Activated naive CD4-positive, alpha-beta T cell treated with anti-CD3 and anti-CD28 coated beads for 36 hours (primary cell): ENCODE measurements around the gene C20orf204. TPM values are rescaled to one million over a fixed set of nuclear protein-coding genes. Genes with fewer than 3 reads are reported as not detected.
A peak's percentile ranks its signal among the peaks of the same experiment; 100 is the strongest.

Source experiments
- CTCF ChIA-PET: fragments of 350-600 bp; sonication (Branson Sonifier 250); formaldehyde crosslinking; loops from one replicate; lab custom pipeline; 2021; ENCODE audit warnings: antibody characterized with exemption; lab: Charles Lee
- DNase-seq: peaks from one replicate; pipeline ENCODE4 v3.0.0-alpha.2; 2020
- H3K27ac Mint-ChIP-seq: one replicate; pipeline ENCODE4 v1.8.0; 2021; ENCODE audit warnings: mild to moderate bottlenecking, mixed read lengths
- H3K27me3 Mint-ChIP-seq: one replicate; pipeline ENCODE4 v1.8.0; 2021; ENCODE audit warnings: low read depth, mixed read lengths
- H3K36me3 Mint-ChIP-seq: one replicate; pipeline ENCODE4 v1.8.0; 2021; ENCODE audit warnings: low read depth, mixed read lengths
- H3K4me1 Mint-ChIP-seq: one replicate; pipeline ENCODE4 v1.8.0; 2021; ENCODE audit warnings: low read depth, mixed read lengths
- H3K4me3 Mint-ChIP-seq: one replicate; pipeline ENCODE4 v1.8.0; 2021; ENCODE audit warnings: mild to moderate bottlenecking, moderate library complexity, mixed read lengths
- H3K9me3 Mint-ChIP-seq: one replicate; pipeline ENCODE4 v1.8.0; 2021; ENCODE audit warnings: mixed read lengths
- intact Hi-C: fragments of 100-400 bp; cut with micrococcal nuclease; formaldehyde crosslinking; loops from one replicate; pipeline ENCODE4 v1.15.1; 2023
- total RNA-seq, 2 experiments: library from RNA; stranded (reverse); gene quantifications; one replicate each; pipeline ENCODE4 v1.2.3, GENCODE V29; 2021

The C20orf204 gene
- total RNA-seq, 2 experiments from 2014 or later, result 1.1 to 1.7 TPM

DNA sequence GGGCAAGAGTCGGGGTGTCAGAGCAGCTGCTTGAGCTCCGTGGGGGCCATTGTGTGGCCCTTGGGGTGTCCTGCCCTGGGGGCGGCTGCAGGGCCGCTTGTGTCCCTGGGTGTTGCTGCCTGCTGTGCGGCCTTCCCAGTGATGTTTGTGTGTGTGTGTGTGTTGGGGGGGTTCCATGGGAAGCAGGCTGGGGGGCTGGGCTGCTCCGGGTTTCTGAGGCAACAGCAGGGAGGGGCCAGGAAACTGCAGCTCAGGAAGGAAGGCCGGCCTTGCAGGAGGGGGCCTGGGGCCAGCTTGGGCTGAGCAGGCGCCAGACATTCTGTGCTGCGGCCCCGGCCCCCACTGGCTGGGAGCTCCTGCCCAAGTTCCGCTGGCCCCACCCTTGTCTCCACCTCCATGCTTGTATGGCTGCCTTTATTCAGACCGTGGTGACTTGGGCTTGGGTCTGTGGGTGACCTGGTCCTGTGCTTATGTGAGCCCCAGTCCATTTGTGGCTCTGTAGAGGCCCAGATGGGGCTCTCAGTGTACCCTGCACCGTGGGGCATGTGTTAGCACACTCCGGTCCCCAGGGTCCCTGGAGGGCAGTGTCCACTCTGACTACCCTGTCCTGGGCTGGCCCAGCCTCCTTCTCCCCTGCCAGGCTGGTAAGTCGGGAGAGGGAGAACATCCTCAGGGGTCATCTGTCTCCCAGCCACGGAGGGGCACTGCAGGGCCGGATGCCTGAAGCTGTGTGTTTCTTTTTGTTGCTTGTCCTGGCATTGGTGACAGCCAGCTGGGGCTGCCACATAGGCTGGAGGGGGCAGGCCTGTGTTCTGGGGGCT is 18.1 kb downstream of the C20orf204 start:
- H3K4me3 Mint-ChIP-seq, result no peak overlapping the region

DNA sequence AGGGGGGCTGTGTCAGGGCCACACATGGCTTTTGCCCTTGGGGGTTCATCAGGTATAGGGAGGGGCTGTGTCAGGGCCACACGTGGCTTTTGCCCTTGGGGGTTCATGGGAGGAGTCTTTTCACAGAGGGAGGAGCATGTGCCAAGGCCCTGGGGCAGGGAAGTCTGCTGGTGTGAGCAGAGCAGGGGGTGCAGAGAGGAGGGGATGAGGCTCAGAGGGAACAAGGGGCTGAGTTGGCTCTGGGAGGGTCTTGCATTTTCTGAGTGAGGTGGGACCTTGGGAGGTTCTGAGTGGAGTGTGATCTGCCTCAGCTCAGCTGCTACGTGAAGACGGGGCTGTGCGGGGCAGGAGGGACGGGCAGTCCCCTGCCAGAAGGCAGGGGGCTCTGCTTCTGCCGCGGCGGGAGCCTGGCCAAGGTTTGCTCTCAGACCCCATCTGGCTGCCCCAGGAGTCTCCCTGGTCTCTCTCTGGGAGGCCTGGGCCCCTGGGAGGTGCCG is 19.5 kb downstream of the C20orf204 start:
- DNase-seq, result no peak
- CTCF ChIA-PET, result no interaction called here
- peaks cover 17% of the 10 kb centered on the region for H3K4me1 Mint-ChIP-seq
- no peak overlapping the region for H3K27ac Mint-ChIP-seq
- no peaks in the 10 kb centered on the region for H3K9me3 Mint-ChIP-seq
- intact Hi-C loops, result loop anchor here (10.0 kb wide), 1 partner anchor 271 kb away; no protein-coding TSS in a partner anchor
- no peaks in the 10 kb centered on the region for H3K36me3 Mint-ChIP-seq
- H3K27me3 Mint-ChIP-seq, result peaks cover 19% of the 10 kb centered on the region
- H3K4me3 Mint-ChIP-seq, result no peak overlapping the region

More for the DNA sequence above, 18.1 kb downstream of the C20orf204 start:
- intact Hi-C loops, result loop anchor here (10.0 kb wide), 1 partner anchor 269 kb away; no protein-coding TSS in a partner anchor
- H3K27me3 Mint-ChIP-seq, result peaks cover 24% of the 10 kb centered on the region
- H3K27ac Mint-ChIP-seq, result no peak overlapping the region
- no peaks in the 10 kb centered on the region for H3K9me3 Mint-ChIP-seq
- DNase-seq, result no peak
- CTCF ChIA-PET, result interaction anchor here (0.8 to 1.9 kb wide), 8 partner anchors 8 to 80 kb away, joined by 3 to 6 read pairs (median 3); partner anchors contain the start of gene C20orf204
- H3K36me3 Mint-ChIP-seq, result no peaks in the 10 kb centered on the region
- H3K4me1 Mint-ChIP-seq, result peaks cover 17% of the 10 kb centered on the region

DNA sequence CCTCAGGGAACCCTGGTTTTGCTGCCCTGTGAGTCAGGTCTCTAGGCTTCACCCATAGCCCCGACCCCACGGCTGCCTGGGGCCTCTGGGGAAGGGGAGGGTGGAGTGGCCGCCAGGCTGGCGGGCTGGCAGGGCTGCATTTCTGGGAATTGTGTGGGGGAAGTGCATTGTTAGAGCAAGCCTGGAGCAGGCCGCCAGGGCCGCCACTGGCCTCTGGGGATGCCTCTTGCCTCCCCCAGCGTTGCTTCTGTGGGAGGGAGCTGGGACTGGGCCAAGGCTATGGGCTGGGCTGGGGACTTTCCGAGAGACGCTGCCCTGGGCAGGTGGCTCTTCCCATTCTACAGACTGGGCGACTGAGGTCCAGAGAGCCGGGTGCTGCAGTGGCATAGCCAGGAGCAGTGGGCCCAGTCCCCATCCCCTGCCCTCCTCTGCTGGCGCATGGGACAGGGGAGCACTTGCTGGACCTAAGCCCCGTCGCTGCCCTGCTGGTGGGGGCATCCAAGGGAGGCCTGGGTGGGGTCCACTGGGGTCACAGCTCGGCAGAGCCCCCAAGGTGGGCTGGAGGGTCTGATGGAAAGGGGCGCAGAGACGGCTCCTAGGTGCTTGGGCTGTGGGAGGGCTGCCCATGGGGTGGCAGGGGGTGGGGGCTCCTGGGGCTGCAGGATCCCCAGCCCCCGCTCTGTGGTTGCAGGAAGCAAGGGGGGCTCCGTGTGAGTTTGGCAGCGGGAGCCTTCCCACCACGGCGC is 20.1 kb downstream of the C20orf204 start:
- intact Hi-C loops, result loop anchor here (10.0 kb wide), 1 partner anchor 271 kb away; no protein-coding TSS in a partner anchor
- DNase-seq, result no peak
- Mint-ChIP-seq H3K27ac (no peak overlapping the region), H3K4me3 (no peak overlapping the region), H3K27me3 (peaks cover 12% of the 10 kb centered on the region), H3K9me3 (no peaks in the 10 kb centered on the region), H3K4me1 (peaks cover 17% of the 10 kb centered on the region), H3K36me3 (no peaks in the 10 kb centered on the region)
- CTCF ChIA-PET, result no interaction called here

DNA sequence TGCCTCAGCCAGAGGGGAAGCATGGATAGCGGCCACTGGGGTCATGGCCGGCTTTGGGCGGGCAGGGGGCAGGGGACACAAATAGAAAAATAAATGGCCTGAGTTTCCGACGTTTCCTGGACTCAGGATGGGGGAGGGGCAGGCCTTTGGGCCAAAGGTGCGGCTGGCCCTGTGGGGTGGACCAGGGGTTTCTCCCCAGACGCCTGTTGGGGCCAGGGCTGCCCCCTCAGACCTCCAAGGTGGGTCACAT is 20.6 kb downstream of the C20orf204 start:
- H3K4me1 Mint-ChIP-seq, result peaks cover 17% of the 10 kb centered on the region
- H3K9me3 Mint-ChIP-seq, result no peaks in the 10 kb centered on the region
- no peak overlapping the region for H3K4me3 Mint-ChIP-seq
- intact Hi-C loops, result loop anchor here (10.0 kb wide), 1 partner anchor 272 kb away; no protein-coding TSS in a partner anchor
- H3K27me3 Mint-ChIP-seq, result peaks cover 11% of the 10 kb centered on the region
- CTCF ChIA-PET, result interaction anchor here (1.4 kb wide), 1 partner anchor 22 kb away, joined by 5 read pairs; no protein-coding TSS in a partner anchor
- H3K27ac Mint-ChIP-seq, result no peak overlapping the region
- no peaks in the 10 kb centered on the region for H3K36me3 Mint-ChIP-seq
- DNase-seq, result no peak

DNA sequence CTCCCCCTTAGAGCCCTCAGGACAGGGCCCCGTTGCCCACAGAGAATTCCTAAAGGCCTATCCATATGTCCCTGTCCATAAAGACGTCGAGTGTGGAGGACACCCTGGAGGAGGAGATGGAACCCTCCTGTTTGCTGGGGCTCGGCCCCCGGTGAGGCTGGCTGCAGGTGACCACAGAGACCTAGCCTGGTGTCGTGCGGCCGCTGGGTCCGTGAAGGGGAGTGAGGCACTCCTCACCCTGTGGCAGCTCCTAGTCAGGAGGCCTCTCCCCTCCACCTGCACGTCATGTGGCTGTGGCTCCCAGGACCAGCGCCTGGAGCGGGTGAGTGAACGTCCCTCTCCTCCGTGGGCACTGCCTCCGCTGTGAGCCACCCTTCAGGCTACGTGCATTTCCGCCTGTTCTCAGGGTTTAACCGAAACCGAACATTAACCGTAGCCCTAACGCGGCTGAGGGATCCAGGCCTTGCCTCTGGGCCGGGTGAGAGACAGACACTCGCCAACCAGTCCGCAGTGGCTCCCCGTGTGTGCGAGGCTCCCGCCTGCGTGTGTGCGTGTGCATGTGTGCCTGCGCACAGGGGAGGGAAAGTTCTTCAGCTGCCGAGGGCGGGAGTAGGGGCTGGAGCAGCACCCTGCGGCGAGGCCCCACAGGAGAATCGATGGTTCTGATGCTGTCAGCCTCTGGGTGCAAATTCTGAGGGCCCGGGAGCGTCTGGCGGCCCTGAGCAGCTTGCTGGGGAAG is 21.1 kb downstream of the C20orf204 start:
- CTCF ChIA-PET, result interaction anchor here (0.7 to 1.8 kb wide), 8 partner anchors 16 to 518 kb away, joined by 3 to 16 read pairs (median 4); partner anchors contain the start of gene PRPF6
- intact Hi-C loops, result loop anchor here (1.0 to 10.0 kb wide), 4 partner anchors 18 to 519 kb away; no protein-coding TSS in a partner anchor
- H3K4me3 Mint-ChIP-seq, result peak overlapping the region; percentile 56
- H3K36me3 Mint-ChIP-seq, result no peaks in the 10 kb centered on the region
- DNase-seq, result no peak
- H3K4me1 Mint-ChIP-seq, result peaks cover 19% of the 10 kb centered on the region
- peaks cover 6% of the 10 kb centered on the region for H3K27me3 Mint-ChIP-seq
- H3K27ac Mint-ChIP-seq, result no peak overlapping the region
- H3K9me3 Mint-ChIP-seq, result no peaks in the 10 kb centered on the region

DNA sequence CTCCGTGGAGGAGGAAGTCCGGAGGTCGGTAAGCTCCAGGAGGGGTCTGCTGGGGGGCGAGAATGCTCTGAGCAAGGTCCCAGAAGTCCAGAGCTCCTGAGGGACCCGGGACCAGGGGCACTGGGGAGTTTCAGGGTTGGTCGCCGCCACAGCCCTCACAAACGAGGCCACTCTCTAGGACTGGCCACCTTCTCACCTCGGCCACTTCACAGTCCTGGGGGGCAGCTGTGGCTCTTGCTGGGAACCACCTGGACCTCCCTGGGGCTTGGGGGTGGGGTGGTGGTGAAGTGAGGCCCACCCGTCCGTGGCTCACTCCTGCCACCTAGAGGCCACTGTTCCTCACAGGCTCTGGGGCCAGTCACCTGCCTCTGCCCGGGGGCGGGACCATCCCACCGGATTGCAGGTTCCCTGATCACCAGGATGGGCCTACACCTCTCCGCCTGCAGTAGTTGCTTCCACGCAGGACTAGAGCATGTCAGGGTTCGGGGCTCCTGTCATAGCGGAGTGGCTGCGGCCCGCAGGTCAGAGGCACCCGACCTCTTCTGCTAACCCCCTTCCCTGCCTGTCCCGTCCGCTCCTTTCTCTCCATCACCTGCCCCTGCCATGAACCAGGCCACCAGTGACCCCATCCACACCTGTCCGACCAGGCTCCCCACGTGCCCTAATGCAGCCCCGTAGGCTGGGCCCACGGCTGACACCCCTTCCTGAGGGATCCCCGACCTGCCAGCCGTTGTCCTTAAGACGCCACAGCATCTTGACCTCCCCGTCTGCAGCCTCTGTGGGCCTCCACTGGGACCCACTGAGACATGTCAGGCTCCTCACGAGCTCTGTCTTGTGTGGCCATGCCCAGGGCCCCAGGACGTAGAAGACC is 21.9 kb downstream of the C20orf204 start:
- H3K4me3 Mint-ChIP-seq, result peak overlapping the region; percentile 56
- no peak overlapping the region for H3K27ac Mint-ChIP-seq
- peaks cover 19% of the 10 kb centered on the region for H3K4me1 Mint-ChIP-seq
- H3K9me3 Mint-ChIP-seq, result no peaks in the 10 kb centered on the region
- peak; percentile 90 for DNase-seq
- H3K36me3 Mint-ChIP-seq, result no peaks in the 10 kb centered on the region
- CTCF ChIA-PET, result interaction anchor here (0.7 to 1.8 kb wide), 8 partner anchors 17 to 519 kb away, joined by 3 to 16 read pairs (median 4); partner anchors contain the start of gene PRPF6
- H3K27me3 Mint-ChIP-seq, result peaks cover 5% of the 10 kb centered on the region
- intact Hi-C loops, result loop anchor here (1.0 to 10.0 kb wide), 4 partner anchors 19 to 520 kb away; no protein-coding TSS in a partner anchor

DNA sequence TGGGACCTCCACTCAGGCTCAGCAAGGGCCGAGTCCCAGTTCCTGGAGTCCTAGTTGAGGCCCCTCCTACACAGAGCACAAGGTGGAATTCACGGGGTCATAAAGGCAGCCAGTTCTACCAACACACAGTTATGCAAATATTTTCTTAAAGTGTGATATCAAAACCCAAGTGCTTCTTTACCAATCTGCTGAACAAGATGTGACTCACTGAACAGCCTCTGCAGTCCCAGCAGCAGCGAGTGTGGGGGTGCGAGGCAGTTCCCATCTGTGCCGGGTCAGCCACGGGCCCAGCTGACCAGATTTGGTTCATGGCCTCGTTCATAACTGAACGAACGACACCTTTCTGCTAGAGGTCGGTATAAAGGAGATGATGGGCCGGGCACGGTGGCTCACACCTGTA is 22.6 kb downstream of the C20orf204 start:
- Mint-ChIP-seq H3K27ac (no peak overlapping the region), H3K27me3 (no peaks in the 10 kb centered on the region), H3K4me3 (no peak overlapping the region), H3K9me3 (no peaks in the 10 kb centered on the region), H3K36me3 (no peaks in the 10 kb centered on the region), H3K4me1 (peaks cover 15% of the 10 kb centered on the region)
- no peak for DNase-seq
- intact Hi-C loops, result loop anchor here (10.0 kb wide), 1 partner anchor 274 kb away; no protein-coding TSS in a partner anchor
- CTCF ChIA-PET, result interaction anchor here (1.8 kb wide), 1 partner anchor 78 kb away, joined by 9 read pairs; the partner anchor contains the start of gene PRPF6

DNA sequence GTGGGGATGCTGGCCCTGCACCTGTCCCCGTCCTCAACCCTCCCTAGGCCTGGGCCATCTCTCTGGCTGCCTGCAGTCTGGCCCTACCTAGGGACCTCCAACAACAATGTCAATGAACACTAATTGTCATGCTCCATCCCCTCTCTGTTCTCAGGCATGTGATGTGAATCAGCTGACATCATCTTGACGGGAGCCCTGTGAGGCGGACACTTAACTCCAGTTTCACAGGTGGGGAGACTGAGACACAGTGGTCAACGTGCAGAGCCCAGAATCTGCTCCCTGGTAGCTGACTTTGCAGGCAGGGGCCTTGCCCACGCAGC is 26.3 kb downstream of the C20orf204 start:
- Mint-ChIP-seq H3K36me3 (no peaks in the 10 kb centered on the region), H3K4me1 (peaks cover 49% of the 10 kb centered on the region), H3K9me3 (no peaks in the 10 kb centered on the region), H3K4me3 (peak overlapping the region; percentile 89), H3K27ac (no peak overlapping the region), H3K27me3 (no peaks in the 10 kb centered on the region)
- DNase-seq, result no peak
- CTCF ChIA-PET, result interaction anchor here (0.6 to 1.4 kb wide), 6 partner anchors 8 to 222 kb away, joined by 3 to 5 read pairs (median 3); partner anchors contain the start of genes PRPF6 and RGS19
- intact Hi-C loops, result loop anchor here (10.0 kb wide), 1 partner anchor 407 kb away; the partner anchor contains the start of genes RTEL1 and STMN3

DNA sequence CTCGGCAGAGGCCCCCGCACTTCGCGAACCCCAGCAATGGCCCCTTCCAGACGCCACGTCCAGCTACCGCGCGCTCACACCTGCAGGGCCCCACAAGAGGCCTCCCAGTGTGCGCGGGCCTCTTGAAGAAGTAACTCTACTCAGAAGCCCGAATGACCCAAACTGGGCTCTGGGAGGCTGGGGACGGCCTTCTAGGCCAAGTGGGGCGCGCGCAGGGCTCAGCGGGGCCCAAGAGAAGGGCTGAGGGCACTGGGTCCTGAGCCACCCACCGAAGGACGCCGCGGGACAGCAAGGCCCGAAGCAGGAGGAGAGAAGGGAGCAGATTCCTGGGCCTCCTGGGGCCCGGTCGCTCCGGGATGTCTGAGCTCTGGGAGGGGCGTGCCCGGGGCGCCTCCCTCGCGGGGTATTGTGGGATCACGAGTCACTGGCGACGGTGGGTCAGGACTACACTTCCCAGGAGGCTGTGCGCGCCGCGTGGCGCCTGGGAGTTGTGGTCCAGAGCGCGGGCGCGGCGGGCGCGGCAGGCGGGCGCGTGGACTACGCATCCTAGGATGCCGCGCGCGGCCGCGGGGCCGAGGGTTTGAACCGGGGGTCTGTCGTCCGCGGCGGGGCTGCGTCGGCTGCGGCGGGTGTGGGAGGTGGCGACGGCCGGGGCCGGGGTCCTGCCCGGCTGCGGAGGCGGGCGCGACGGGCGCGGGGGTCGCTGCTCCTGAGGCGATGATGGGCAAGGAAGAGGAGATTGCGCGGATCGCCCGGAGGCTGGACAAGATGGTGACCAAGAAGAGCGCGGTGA is 26.8 kb downstream of the C20orf204 start, which contains the start of gene TCEA2:
TSS of gene TCEA2 (plus strand) at position 603 of the 793 bp plus-strand sequence. CDS start at position 718, 115 bp downstream.
- no peaks in the 10 kb centered on the region for H3K9me3 Mint-ChIP-seq
- H3K27ac Mint-ChIP-seq, result peak within 1 kb of the TSS; percentile 54
- H3K27me3 Mint-ChIP-seq, result no peaks in the 10 kb centered on the region
- peak within 1 kb of the TSS; percentile 89 for H3K4me3 Mint-ChIP-seq
- peak; percentile 98 for DNase-seq
- CTCF ChIA-PET, result interaction anchor here (0.9 to 1.4 kb wide), 5 partner anchors 9 to 82 kb away, joined by 3 to 5 read pairs (median 3); partner anchors contain the start of genes PRPF6 and RGS19
- peaks cover 47% of the 10 kb centered on the region for H3K4me1 Mint-ChIP-seq
- intact Hi-C loops, result loop anchor here (1.0 to 10.0 kb wide), 5 partner anchors 15 to 408 kb away; partner anchors contain the start of genes PRPF6, RTEL1, STMN3 and UCKL1
- no peaks in the 10 kb centered on the region for H3K36me3 Mint-ChIP-seq
